Retinal pigment epithelial cell (primary cell): ENCODE results near the gene NDUFA11.
"Not testable (repeated sequence)": the region's sequence is repeated elsewhere in the genome, so short reads cannot be mapped to it uniquely, and the experiment has no call there.

Experiments used
- DNase-seq: peaks from one replicate; pipeline ENCODE4 v3.0.0-alpha.2; 2010; ENCODE audit warnings: low read depth
- H3K4me3 ChIP-seq: 2 replicates; pipeline ENCODE4 v1.5.1; 2011; ENCODE audit warnings: mild to moderate bottlenecking, low read length, control low read depth, moderate library complexity
- CTCF ChIP-seq: conservative IDR thresholded peaks from 2 replicates; pipeline ENCODE4 v1.5.1; 2011; ENCODE audit warnings: low read depth, low read length, control low read depth, inconsistent platforms

The NDUFA11 gene

GRCh38 chr19:5850743-5851293 is 52.8 kb downstream of the NDUFA11 start:
- H3K4me3 ChIP-seq = no peak overlapping the region
- DNase-seq = peak; percentile 23
- TF ChIP-seq CTCF = no peak

DNA sequence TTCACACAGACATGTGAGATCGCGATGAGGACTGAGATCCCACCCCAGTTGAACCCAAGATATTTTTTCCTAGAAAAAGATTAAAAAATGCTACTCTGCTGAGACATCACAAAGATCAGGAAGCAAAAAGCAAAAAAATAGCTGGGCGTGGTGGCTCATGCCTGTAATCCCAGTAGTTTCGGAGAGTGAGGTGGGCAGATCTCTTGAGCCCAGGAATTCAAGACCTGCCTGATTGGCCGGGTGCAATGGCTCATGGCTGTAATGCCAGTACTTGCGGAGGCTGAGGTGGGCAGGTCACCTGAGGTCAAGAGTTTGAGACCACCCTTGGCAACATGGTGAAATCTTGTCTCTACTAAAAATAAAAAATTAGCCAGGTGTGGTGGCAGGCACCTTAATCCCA is 53.4 kb downstream of the NDUFA11 start:
- no peak for TF ChIP-seq CTCF
- no peak overlapping the region for H3K4me3 ChIP-seq
- no peak for DNase-seq

DNA sequence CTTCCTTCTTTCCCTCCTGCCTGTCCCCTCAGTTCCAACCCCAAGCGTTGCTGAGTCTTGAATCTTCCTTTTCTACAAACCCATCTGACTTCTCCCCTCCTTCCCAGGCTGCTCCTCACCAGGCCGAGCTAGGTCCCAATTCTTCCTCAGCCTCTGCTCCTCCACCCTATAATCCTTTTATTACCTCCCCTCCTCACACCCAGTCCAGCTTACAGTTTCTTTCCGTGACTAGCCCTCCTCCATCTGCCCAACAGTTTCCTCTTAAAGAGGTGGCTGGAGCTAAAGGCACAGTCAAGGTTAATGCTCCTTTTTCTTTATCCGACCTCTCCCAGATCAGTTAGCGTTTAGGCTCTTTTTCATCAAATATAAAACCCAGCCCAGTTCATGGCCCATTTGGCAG is 55.0 kb downstream of the NDUFA11 start:
- H3K4me3 ChIP-seq, DNase-seq: not testable (repeated sequence)

DNA sequence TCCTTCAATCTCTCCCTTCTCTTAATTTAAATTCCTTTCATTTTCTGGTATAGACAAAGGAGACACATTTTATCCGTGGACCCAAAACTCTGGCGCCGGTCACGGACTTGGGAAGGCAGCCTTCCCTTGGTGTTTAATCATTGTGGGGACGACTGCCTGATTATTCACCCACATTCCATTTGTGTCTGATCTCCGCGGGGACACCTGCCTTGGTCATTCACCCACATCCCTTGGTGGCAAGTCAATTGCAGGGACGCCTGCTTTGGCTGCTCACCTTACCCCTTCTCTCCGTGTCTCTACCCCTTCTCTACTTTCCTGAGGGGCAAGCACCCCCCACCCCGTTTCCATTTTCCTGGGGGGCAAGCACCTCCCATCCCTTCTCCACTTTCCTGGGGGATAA is 55.7 kb downstream of the NDUFA11 start:
- not testable (repeated sequence) for H3K4me3 ChIP-seq, DNase-seq
